ENCODE results near the gene TENM3.

TENM3 gene

DNA sequence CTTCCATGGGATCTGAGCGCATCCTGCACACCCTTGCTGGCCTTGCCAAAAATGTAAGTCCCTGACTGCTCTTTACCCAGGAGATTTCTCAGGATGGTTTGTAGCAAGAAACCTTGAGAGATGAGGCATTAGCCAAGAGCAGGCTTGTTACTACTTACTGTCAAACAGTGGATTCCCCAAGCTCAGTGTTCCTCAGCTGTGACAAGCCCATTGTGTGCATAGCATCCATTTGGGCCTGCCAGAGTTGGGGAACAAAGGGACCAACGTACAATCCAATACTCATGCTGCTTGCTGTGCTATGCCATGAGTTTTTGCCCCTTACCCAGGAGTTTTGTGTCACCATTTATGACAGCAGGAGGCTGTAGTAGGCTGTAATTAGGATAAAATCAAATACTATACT, 267.6 kb downstream of the TENM3 start:
- no peaks in the 10 kb centered on the region for H3K9me2 ChIP-seq (replicated peaks; ENCODE audit: insufficient read depth, low read length)
- H3K27me3 ChIP-seq (ENCODE audit: low read length) = no peaks in the 10 kb centered on the region
- H3K27ac ChIP-seq (ENCODE audit: low read depth, low read length) = no peak overlapping the region
- no peaks in the 10 kb centered on the region for H4K20me1 ChIP-seq (ENCODE audit: low read depth, low read length)
- H3K4me3 ChIP-seq (ENCODE audit: insufficient read depth, low read length, poor library complexity, severe bottlenecking) = no peak overlapping the region
- no peaks in the 10 kb centered on the region for H3F3A ChIP-seq (ENCODE audit: insufficient read depth)
- TF ChIP-seq, protein P1, sequence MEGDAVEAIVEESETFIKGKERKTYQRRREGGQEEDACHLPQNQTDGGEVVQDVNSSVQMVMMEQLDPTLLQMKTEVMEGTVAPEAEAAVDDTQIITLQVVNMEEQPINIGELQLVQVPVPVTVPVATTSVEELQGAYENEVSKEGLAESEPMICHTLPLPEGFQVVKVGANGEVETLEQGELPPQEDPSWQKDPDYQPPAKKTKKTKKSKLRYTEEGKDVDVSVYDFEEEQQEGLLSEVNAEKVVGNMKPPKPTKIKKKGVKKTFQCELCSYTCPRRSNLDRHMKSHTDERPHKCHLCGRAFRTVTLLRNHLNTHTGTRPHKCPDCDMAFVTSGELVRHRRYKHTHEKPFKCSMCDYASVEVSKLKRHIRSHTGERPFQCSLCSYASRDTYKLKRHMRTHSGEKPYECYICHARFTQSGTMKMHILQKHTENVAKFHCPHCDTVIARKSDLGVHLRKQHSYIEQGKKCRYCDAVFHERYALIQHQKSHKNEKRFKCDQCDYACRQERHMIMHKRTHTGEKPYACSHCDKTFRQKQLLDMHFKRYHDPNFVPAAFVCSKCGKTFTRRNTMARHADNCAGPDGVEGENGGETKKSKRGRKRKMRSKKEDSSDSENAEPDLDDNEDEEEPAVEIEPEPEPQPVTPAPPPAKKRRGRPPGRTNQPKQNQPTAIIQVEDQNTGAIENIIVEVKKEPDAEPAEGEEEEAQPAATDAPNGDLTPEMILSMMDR (IDR thresholded peaks at IDR 0.05; ENCODE audit: insufficient read depth, low read length, poor library complexity, severe bottlenecking) = no peak
- no peak for TF ChIP-seq EZH2phosphoT487 (conservative IDR thresholded peaks at IDR 0.05; ENCODE audit: low read length)
- no peaks in the 10 kb centered on the region for H3K9me3 ChIP-seq (ENCODE audit: insufficient read depth, low read length)
- H3K79me2 ChIP-seq (ENCODE audit: insufficient read depth, low read length) = no peaks in the 10 kb centered on the region
- no peak overlapping the region for H2AFZ ChIP-seq (ENCODE audit: low read depth, low read length, severe bottlenecking)
- H3K9ac ChIP-seq (ENCODE audit: low read length) = no peak overlapping the region
- no peaks in the 10 kb centered on the region for H3K36me3 ChIP-seq (ENCODE audit: low read length)
- no peak overlapping the region for H3K4me2 ChIP-seq (ENCODE audit: low read depth, low read length, poor library complexity, severe bottlenecking)

DNA sequence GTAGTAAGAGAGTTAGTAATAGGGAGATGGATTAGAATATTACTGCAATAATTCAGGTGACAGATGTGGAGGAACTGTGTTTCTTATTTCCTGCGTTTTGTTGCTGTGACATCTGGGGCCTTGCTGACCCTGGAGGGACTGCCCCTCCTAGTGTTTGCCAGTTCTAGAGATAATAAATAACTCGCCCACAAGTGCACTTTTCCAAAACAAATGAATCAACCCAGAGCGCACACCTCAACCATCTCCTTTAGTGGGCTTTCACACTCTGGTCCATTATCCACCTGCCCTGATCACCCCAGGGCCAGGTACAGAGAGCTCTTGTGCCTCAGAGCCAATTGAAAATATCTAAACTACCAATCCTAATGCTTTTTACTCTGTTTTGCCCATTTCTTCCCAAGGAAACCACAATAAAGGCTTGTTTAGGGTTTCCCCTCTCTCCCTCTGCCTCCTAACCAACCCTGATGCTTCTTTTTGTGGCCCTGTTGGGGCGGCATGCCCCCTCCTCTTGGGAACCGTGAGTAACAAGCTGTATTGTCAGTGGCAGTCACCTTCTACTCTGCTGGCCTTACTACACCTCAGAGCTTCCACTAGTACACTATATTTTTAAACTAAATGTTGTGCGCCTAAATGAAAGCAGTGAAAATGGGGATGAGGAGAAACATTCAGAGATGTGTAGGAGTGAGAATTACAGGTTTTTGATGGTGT, 270.5 kb downstream of the TENM3 start:
- H2AFZ ChIP-seq (ENCODE audit: low read depth, low read length, severe bottlenecking) = no peak overlapping the region

GRCh38 chr4:182518421-182518820, 275.2 kb downstream of the TENM3 start:
- Histone ChIP-seq H3F3A (ENCODE audit: insufficient read depth) (no peaks in the 10 kb centered on the region), H3K79me2 (ENCODE audit: insufficient read depth, low read length) (no peaks in the 10 kb centered on the region), H4K20me1 (ENCODE audit: low read depth, low read length) (no peaks in the 10 kb centered on the region), H3K9me2 (replicated peaks; ENCODE audit: insufficient read depth, low read length) (no peaks in the 10 kb centered on the region), H3K27ac (ENCODE audit: low read depth, low read length) (no peak overlapping the region), H3K36me3 (ENCODE audit: low read length) (no peaks in the 10 kb centered on the region), H3K27me3 (ENCODE audit: low read length) (no peaks in the 10 kb centered on the region), H3K4me3 (ENCODE audit: insufficient read depth, low read length, poor library complexity, severe bottlenecking) (no peak overlapping the region), H3K4me2 (ENCODE audit: low read depth, low read length, poor library complexity, severe bottlenecking) (no peak overlapping the region), H2AFZ (ENCODE audit: low read depth, low read length, severe bottlenecking) (no peak overlapping the region), H3K9ac (ENCODE audit: low read length) (no peak overlapping the region), H3K9me3 (ENCODE audit: insufficient read depth, low read length) (no peaks in the 10 kb centered on the region)
- TF ChIP-seq EZH2phosphoT487 (conservative IDR thresholded peaks at IDR 0.05; ENCODE audit: low read length) = no peak
- TF ChIP-seq, protein P1 (IDR thresholded peaks at IDR 0.05; ENCODE audit: insufficient read depth, low read length, poor library complexity, severe bottlenecking) = no peak

More for the DNA sequence above, 270.5 kb downstream of the TENM3 start:
- Histone ChIP-seq H3K79me2 (ENCODE audit: insufficient read depth, low read length) (no peaks in the 10 kb centered on the region), H3K27me3 (ENCODE audit: low read length) (no peaks in the 10 kb centered on the region), H3K9ac (ENCODE audit: low read length) (no peak overlapping the region), H3F3A (ENCODE audit: insufficient read depth) (no peaks in the 10 kb centered on the region), H3K9me3 (ENCODE audit: insufficient read depth, low read length) (no peaks in the 10 kb centered on the region), H3K27ac (ENCODE audit: low read depth, low read length) (no peak overlapping the region), H4K20me1 (ENCODE audit: low read depth, low read length) (no peaks in the 10 kb centered on the region), H3K4me2 (ENCODE audit: low read depth, low read length, poor library complexity, severe bottlenecking) (no peak overlapping the region), H3K9me2 (replicated peaks; ENCODE audit: insufficient read depth, low read length) (no peaks in the 10 kb centered on the region), H3K36me3 (ENCODE audit: low read length) (no peaks in the 10 kb centered on the region), H3K4me3 (ENCODE audit: insufficient read depth, low read length, poor library complexity, severe bottlenecking) (no peak overlapping the region)
- TF ChIP-seq, protein P1 (IDR thresholded peaks at IDR 0.05; ENCODE audit: insufficient read depth, low read length, poor library complexity, severe bottlenecking) = no peak
- TF ChIP-seq EZH2phosphoT487 (conservative IDR thresholded peaks at IDR 0.05; ENCODE audit: low read length) = no peak
